ENCODE measurements around the gene ESPN.

- TF ChIP-seq ZNF350 (tag by site-specific recombination; IDR thresholded peaks at IDR 0.05) (no peak), ZSCAN16 (tag by site-specific recombination; IDR thresholded peaks at IDR 0.05) (no peak)
Observed at GRCh38 chr1:6446665-6447015, 22.1 kb downstream of the ESPN start.
